ENCODE measurements around the gene RDH13.
"Not testable (repeated sequence)": the region's sequence is repeated elsewhere in the genome, so short reads cannot be mapped to it uniquely, and the experiment has no call there.

The RDH13 gene

DNA sequence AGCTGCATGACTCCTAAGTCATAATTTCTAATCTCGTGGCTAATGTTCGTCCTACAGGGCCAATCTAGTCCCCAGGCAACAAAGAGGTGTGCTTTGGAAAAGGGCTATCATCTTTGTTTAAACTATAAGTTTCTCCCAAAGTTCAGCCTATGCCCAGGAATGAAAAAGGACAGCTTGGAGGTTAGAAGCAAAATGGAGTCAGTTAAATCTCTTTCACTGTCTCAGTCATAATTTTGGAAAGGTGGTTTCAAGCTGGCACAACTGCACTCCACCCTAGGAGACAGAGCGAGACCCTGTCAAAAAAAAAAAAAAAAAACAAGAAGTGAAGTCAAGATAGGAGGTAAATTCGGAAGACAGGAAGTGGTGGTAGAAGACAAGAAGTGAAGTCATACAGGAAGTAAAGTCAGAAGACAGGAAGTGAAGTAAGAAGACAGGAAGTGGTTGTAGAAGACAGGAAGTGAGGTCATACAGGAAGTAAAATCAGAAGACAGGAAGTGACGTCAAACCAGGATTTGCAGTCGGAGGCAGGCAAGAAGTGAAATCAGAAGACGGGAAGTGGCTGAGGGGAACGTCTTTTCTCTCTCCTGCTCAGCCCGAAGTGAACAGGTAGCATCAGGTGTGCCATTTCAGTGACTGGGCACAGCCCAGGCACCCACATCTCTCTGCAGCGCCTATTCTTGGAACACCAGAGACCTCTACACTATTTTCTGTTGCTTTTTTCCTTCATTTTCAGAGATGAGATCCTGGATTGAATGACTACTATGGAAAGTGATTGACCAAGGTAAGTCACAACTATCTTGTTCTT is 57.1 kb downstream of the RDH13 start:
- Histone ChIP-seq H3K36me3 (ENCODE audit: control insufficient read depth in 1 of 2, insufficient read depth in 2 of 2, low read length in 2 of 2) (no peaks in the 10 kb centered on the region), H3K9ac (ENCODE audit: low read depth in 1 of 2, low read length in 2 of 2) (no peak overlapping the region), H3K9me3 (ENCODE audit: control insufficient read depth in 1 of 2, low read length in 2 of 2) (peaks cover 9 to 12% of the 10 kb centered on the region in 2 donors), H3K4me1 (ENCODE audit: control insufficient read depth in 1 of 2, insufficient read depth in 2 of 2, low read length in 2 of 2) (no peaks in the 10 kb centered on the region), H3K4me3 (ENCODE audit: low read depth in 1 of 2, low read length in 2 of 2) (peak overlapping the region; percentile 19 to 66), H3K27ac (ENCODE audit: low read depth, low read length) (no peak overlapping the region), H3K27me3 (ENCODE audit: control insufficient read depth in 1 of 2, insufficient read depth in 2 of 2, low read length in 2 of 2) (no peaks in the 10 kb centered on the region)

DNA sequence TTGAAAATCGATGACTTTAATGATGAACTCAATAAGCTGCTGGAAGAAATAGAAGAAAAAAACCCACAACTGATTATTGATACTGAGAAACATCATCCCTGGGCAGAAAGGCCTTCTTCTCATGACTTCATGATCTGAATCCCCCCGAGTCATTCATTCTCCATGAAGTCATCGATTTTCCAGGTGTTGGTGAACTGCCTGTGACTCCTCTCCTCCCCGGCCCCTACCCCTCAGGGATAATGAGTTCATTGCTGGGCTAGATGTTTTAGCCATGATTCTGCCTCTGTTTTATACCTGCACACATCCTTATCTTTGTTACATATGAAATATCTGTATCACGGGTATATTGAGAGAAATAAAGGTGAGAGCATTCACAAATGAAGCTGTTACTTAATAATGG is 62.2 kb downstream of the RDH13 start:
- Histone ChIP-seq H3K9me3 (ENCODE audit: control insufficient read depth in 1 of 2, low read length in 2 of 2) (peaks cover 4 to 6% of the 10 kb centered on the region in 2 donors), H3K9ac (ENCODE audit: low read depth in 1 of 2, low read length in 2 of 2) (no peak overlapping the region), H3K27ac (ENCODE audit: low read depth, low read length) (no peak overlapping the region), H3K4me1 (ENCODE audit: control insufficient read depth in 1 of 2, insufficient read depth in 2 of 2, low read length in 2 of 2) (no peaks in the 10 kb centered on the region), H3K27me3 (ENCODE audit: control insufficient read depth in 1 of 2, insufficient read depth in 2 of 2, low read length in 2 of 2) (no peaks in the 10 kb centered on the region), H3K4me3 (ENCODE audit: low read depth in 1 of 2, low read length in 2 of 2) (no peak overlapping the region), H3K36me3 (ENCODE audit: control insufficient read depth in 1 of 2, insufficient read depth in 2 of 2, low read length in 2 of 2) (no peaks in the 10 kb centered on the region)

DNA sequence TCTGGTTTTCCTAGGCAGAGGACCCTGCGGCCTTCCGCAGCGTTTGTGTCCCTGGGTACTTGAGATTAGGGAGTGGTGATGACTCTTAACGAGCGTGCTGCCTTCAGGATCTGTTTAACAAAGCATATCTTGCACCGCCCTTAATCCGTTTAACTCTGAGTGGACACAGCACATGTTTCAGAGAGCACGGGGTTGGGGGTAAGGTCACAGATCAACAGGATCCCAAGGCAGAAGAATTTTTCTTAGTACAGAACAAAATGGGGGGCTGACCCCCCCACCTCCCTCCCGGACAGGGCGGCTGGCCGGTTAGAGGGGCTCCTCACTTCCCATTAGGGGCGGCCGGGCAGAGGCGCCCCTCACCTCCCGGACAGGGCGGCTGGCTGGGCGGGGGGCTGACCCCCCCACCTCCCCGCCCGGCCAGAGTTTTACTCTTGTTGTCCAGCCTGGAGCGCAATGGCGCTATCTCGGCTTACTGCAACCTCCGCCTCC is 64.2 kb downstream of the RDH13 start:
- not testable (repeated sequence) for H3K4me1 ChIP-seq (ENCODE audit: control insufficient read depth in 1 of 2, insufficient read depth in 2 of 2, low read length in 2 of 2); H3K27me3 ChIP-seq (ENCODE audit: control insufficient read depth in 1 of 2, insufficient read depth in 2 of 2, low read length in 2 of 2)

DNA sequence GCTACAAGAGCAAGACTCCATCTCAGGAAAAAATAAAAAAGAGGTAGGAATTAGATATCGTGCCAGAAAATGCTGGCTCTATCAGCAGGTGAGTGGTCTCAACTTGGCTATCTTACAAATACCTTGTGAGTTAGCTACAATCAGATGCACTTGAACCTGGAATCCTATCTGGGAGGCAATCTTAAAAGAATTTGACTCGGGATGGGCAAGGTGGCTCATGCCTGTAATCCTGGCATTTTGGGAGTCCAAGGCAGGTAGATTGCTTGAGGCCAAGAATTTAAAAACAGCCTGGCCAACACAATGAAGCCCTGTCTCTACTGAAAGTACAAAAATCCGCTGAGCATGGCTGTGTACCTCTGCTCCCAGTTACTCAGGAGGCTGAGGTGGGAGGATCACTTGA is 67.4 kb downstream of the RDH13 start:
- no peaks in the 10 kb centered on the region for H3K36me3 ChIP-seq (ENCODE audit: control insufficient read depth in 1 of 2, insufficient read depth in 2 of 2, low read length in 2 of 2)
- no peak overlapping the region for H3K4me3 ChIP-seq (ENCODE audit: low read depth in 1 of 2, low read length in 2 of 2)
- no peak overlapping the region for H3K9ac ChIP-seq (ENCODE audit: low read depth in 1 of 2, low read length in 2 of 2)
- H3K4me1 ChIP-seq (ENCODE audit: control insufficient read depth in 1 of 2, insufficient read depth in 2 of 2, low read length in 2 of 2): no peaks in the 10 kb centered on the region
- H3K27me3 ChIP-seq (ENCODE audit: control insufficient read depth in 1 of 2, insufficient read depth in 2 of 2, low read length in 2 of 2): no peaks in the 10 kb centered on the region
- no peak overlapping the region for H3K27ac ChIP-seq (ENCODE audit: low read depth, low read length)
- no peaks in the 10 kb centered on the region for H3K9me3 ChIP-seq (ENCODE audit: control insufficient read depth in 1 of 2, low read length in 2 of 2)

More for the DNA sequence above, 64.2 kb downstream of the RDH13 start:
- H3K36me3 ChIP-seq (ENCODE audit: control insufficient read depth in 1 of 2, insufficient read depth in 2 of 2, low read length in 2 of 2); H3K4me3 ChIP-seq (ENCODE audit: low read depth in 1 of 2, low read length in 2 of 2); H3K9ac ChIP-seq (ENCODE audit: low read depth in 1 of 2, low read length in 2 of 2); H3K27ac ChIP-seq (ENCODE audit: low read depth, low read length); H3K9me3 ChIP-seq (ENCODE audit: control insufficient read depth in 1 of 2, low read length in 2 of 2): not testable (repeated sequence)
